Smooth muscle cell (in vitro differentiated cells): ENCODE results near the gene CACTIN. TPM values are rescaled to one million over a fixed set of nuclear protein-coding genes. Genes with fewer than 3 reads are reported as not detected.

Experiments
- DNase-seq: peaks from one replicate; lab custom pipeline; 2025; ENCODE audit not compliant: unreplicated experiment; lab: John Stamatoyannopoulos, UW
- H2AFZ ChIP-seq: fragments of 200-600 bp; sonication (generic); 2 replicates; pipeline ENCODE4 v1.6.0; 2016; ENCODE audit warnings: antibody characterized with exemption, low read depth, mild to moderate bottlenecking
- H3F3A ChIP-seq: fragments of 200-600 bp; sonication (generic); 2 replicates; pipeline ENCODE4 v1.6.0; 2017; ENCODE audit warnings: antibody characterized with exemption, low read depth
- H3K27ac ChIP-seq: fragments of 200-600 bp; sonication (generic); 2 replicates; pipeline ENCODE4 v1.5.1; 2016; ENCODE audit warnings: low read depth, mild to moderate bottlenecking
- H3K27me3 ChIP-seq: fragments of 200-600 bp; sonication (generic); 2 replicates; pipeline ENCODE4 v1.6.1; 2016; ENCODE audit warnings: low read depth, mild to moderate bottlenecking
- H3K36me3 ChIP-seq: fragments of 200-600 bp; sonication (generic); 2 replicates; pipeline ENCODE4 v1.5.1; 2016; ENCODE audit warnings: low read depth
- H3K4me1 ChIP-seq: fragments of 200-600 bp; sonication (generic); 2 replicates; pipeline ENCODE4 v1.5.1; 2016; ENCODE audit warnings: low read depth
- H3K4me2 ChIP-seq: fragments of 200-600 bp; sonication (generic); 2 replicates; pipeline ENCODE4 v1.6.0; 2016; ENCODE audit warnings: mild to moderate bottlenecking
- H3K4me3 ChIP-seq: fragments of 200-600 bp; sonication (generic); 2 replicates; pipeline ENCODE4 v1.5.1; 2016; ENCODE audit warnings: mild to moderate bottlenecking
- H3K79me2 ChIP-seq: fragments of 200-600 bp; sonication (generic); 2 replicates; pipeline ENCODE4 v1.6.0; 2016; ENCODE audit warnings: low read depth, mild to moderate bottlenecking
- H3K9ac ChIP-seq: fragments of 200-600 bp; sonication (generic); 2 replicates; pipeline ENCODE4 v1.6.0; 2016; ENCODE audit warnings: low read depth
- H3K9me3 ChIP-seq: fragments of 200-600 bp; sonication (generic); replicated peaks from 2 replicates; pipeline ENCODE4 v1.5.1; 2016; ENCODE audit warnings: low read depth
- H4K20me1 ChIP-seq: fragments of 200-600 bp; sonication (generic); 2 replicates; pipeline ENCODE4 v1.6.0; 2016; ENCODE audit warnings: low read depth
- WGBS: methylation state at CpG from one replicate; pipeline ENCODE4 v1.1.7; 2016; ENCODE audit warnings: low lambda C conversion rate; 5-methylcytosine and 5-hydroxymethylcytosine counted together
- polyA plus RNA-seq: library from polyadenylated mRNA; unstranded; fragments of >200 nt; fragmentation: Nextera tagmentation; extraction: Ambion mirVana; gene quantifications from 2 replicates; pipeline ENCODE4 v1.2.1, GENCODE V29; 2016
- total RNA-seq: library from RNA; depleted of rRNA; stranded (reverse); fragments of >200 nt; gene quantifications from 2 replicates; pipeline ENCODE4 v1.2.3, GENCODE V29; 2014
- TF ChIP-seq, protein P1 (sequence below): fragments of 200-600 bp; sonication (generic); IDR thresholded peaks from 2 replicates; pipeline ENCODE4 v1.5.1; 2017; ENCODE audit warnings: borderline replicate concordance, mild to moderate bottlenecking, antibody characterized with exemption; ENCODE audit not compliant: insufficient read depth, poor library complexity, severe bottlenecking

Gene CACTIN
- total and polyA plus RNA-seq, 2 experiments from 2014 or later, result 16.7 to 22.5 TPM

DNA sequence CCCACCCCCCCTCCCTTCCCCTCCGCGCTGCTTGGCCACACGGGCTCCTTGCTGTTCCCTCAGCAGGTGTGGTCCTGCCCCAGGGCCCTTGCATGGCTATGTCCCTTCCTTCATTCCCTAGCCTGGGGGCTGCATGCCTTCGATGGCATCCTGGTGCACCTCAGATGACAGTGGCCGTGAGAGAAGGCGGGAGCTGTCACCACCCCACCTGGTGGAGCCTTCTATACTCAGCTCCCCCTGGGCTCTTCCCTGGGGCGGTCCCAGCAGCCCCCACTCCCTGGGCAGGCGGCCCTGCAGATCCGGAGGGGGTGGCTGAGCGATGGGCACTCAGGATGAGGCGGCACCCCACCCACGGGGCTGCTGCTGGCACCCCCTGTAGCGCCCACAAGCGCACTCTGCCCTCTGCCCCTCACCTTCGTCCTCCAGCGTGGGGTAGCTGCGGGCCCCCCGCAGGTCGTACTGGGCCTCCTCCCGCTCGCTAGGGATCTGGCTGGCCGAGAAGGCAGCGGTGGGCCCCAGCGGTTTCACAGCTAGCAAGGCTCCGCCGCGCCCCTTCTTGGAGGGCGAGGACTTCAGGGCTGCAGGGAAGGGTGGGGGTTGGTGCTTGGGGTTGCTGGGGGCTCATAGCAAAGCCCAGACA, 17.2 kb upstream of the CACTIN start:
- no peak overlapping the region for H3K4me2 ChIP-seq
- DNase-seq, result no peak

DNA sequence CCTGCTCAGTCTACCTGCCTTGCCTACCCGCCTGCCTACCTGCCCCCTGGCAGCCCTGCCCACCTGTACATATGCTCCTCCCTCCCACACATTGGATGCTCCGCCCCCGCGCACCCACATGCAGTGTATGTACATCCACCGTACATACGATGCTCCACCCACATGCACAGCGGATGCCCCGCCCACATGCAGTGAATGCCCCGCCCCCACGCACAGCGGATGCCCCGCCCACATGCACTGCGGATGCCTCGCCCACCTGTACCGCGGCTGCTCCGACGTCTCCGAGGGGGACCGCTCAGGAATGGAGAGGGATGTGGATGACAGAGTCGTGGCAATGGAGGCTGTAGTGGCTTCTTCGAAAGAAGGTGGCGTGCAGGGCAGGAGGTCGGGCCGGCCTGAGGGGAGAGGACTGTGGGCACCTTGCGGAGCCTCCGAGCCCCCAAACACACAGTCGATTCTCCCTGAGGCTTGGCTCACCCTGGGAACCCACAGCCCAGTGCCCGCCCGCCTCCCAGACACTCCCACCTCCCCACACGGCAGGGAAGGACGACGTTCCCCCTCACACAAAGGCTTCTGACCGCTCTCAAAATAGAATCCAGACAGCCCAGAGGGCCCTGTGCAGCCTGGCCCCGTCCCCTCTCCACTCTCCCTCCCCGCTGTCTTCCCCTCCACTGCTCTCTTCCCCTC, 16.5 kb upstream of the CACTIN start:
- Histone ChIP-seq H3K36me3 (no peaks in the 10 kb centered on the region), H3K27ac (no peak overlapping the region), H3K4me2 (no peak overlapping the region), H3K4me1 (no peaks in the 10 kb centered on the region), H2AFZ (no peak overlapping the region), H3K9me3 (no peaks in the 10 kb centered on the region), H3K9ac (no peak overlapping the region), H4K20me1 (no peaks in the 10 kb centered on the region), H3K79me2 (no peaks in the 10 kb centered on the region), H3K27me3 (no peaks in the 10 kb centered on the region), H3K4me3 (no peak overlapping the region), H3F3A (no peaks in the 10 kb centered on the region)
- TF ChIP-seq, protein P1, sequence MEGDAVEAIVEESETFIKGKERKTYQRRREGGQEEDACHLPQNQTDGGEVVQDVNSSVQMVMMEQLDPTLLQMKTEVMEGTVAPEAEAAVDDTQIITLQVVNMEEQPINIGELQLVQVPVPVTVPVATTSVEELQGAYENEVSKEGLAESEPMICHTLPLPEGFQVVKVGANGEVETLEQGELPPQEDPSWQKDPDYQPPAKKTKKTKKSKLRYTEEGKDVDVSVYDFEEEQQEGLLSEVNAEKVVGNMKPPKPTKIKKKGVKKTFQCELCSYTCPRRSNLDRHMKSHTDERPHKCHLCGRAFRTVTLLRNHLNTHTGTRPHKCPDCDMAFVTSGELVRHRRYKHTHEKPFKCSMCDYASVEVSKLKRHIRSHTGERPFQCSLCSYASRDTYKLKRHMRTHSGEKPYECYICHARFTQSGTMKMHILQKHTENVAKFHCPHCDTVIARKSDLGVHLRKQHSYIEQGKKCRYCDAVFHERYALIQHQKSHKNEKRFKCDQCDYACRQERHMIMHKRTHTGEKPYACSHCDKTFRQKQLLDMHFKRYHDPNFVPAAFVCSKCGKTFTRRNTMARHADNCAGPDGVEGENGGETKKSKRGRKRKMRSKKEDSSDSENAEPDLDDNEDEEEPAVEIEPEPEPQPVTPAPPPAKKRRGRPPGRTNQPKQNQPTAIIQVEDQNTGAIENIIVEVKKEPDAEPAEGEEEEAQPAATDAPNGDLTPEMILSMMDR, result no peak
- DNase-seq, result no peak
- 88% methylated on average over 27 of the region's 36 CpGs for WGBS

More for the DNA sequence above, 17.2 kb upstream of the CACTIN start:
- H3F3A ChIP-seq, result no peaks in the 10 kb centered on the region
- no peak overlapping the region for H3K27ac ChIP-seq
- H3K4me3 ChIP-seq, result no peak overlapping the region
- H3K9me3 ChIP-seq, result no peaks in the 10 kb centered on the region
- 90% methylated on average over 26 of the region's 28 CpGs for WGBS
- H3K79me2 ChIP-seq, result no peaks in the 10 kb centered on the region
- no peaks in the 10 kb centered on the region for H3K27me3 ChIP-seq
- no peaks in the 10 kb centered on the region for H3K4me1 ChIP-seq
- no peak overlapping the region for H3K9ac ChIP-seq
- no peaks in the 10 kb centered on the region for H3K36me3 ChIP-seq
- TF ChIP-seq, protein P1, result no peak
- H4K20me1 ChIP-seq, result no peaks in the 10 kb centered on the region
- no peak overlapping the region for H2AFZ ChIP-seq

DNA sequence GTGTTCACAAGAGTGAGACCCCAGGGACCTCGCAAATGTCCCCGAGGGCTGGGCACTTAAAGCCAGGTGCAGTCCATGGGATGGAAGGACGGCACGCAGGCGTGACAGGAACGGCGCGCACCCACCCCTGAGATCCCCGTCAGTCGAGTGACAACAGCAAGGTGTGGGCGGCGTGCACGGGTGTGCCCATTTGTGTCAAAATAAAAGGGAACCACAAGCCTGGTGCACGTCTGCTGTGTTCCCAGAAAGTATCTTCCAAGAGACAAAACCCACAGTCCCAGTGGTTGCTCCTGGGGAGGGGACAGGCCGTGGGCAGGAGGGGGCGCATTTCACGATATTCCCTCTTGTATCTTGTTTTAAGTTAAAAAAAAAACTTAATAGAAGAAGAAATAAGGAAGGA, 15.7 kb upstream of the CACTIN start:
- H3K27ac ChIP-seq, result no peak overlapping the region
- H3K4me1 ChIP-seq, result no peaks in the 10 kb centered on the region
- H4K20me1 ChIP-seq, result no peaks in the 10 kb centered on the region
- DNase-seq, result no peak
- H3K9ac ChIP-seq, result no peak overlapping the region
- H3K27me3 ChIP-seq, result no peaks in the 10 kb centered on the region
- H3F3A ChIP-seq, result no peaks in the 10 kb centered on the region
- H2AFZ ChIP-seq, result no peak overlapping the region
- H3K9me3 ChIP-seq, result no peaks in the 10 kb centered on the region
- H3K79me2 ChIP-seq, result no peaks in the 10 kb centered on the region
- no peaks in the 10 kb centered on the region for H3K36me3 ChIP-seq
- WGBS, result 99% methylated on average over 17 of the region's 17 CpGs
- H3K4me3 ChIP-seq, result no peak overlapping the region
- TF ChIP-seq, protein P1, result no peak
- H3K4me2 ChIP-seq, result no peak overlapping the region
